GM12878 (cell line): ENCODE measurements around the gene ZNF878. TPM values are rescaled to one million over a fixed set of nuclear protein-coding genes. Genes with fewer than 3 reads are reported as not detected.

Source experiments
- BACH1 ChIP-seq: fragments of 450-650 bp; IDR thresholded peaks from 2 replicates; pipeline ENCODE4 v1.6.1; 2017; ENCODE audit warnings: mild to moderate bottlenecking, borderline replicate concordance
- BCLAF1 ChIP-seq: fragments of 450-650 bp; IDR thresholded peaks from 2 replicates; pipeline ENCODE4 v1.6.1; 2017; ENCODE audit warnings: antibody characterized with exemption, mild to moderate bottlenecking, moderate library complexity
- BHLHE40 ChIP-seq, 2 experiments: fragments of 450-650 bp in 1 of 2; IDR thresholded peaks; 2 replicates each; pipeline ENCODE4 v1.6.1; 2011 to 2017; ENCODE audit warnings: low read depth in 2 of 2, borderline replicate concordance in 1 of 2, improper control_type of control experiment in 1 of 2, low read length in 1 of 2, mild to moderate bottlenecking in 1 of 2
- CBX3 ChIP-seq: fragments of 200-600 bp; sonication (generic); IDR thresholded peaks from 2 replicates; pipeline ENCODE4 v1.6.1; 2016; ENCODE audit warnings: low read depth, borderline replicate concordance
- CTCF ChIP-seq, 3 experiments: IDR thresholded peaks in 2 of 3; conservative IDR thresholded peaks in 1 of 3; 2 replicates each; pipeline ENCODE4 v1.5.1; 2011; ENCODE audit warnings: low read depth in 3 of 3, low read length in 3 of 3, mild to moderate bottlenecking in 3 of 3, control low read depth in 2 of 3, moderate library complexity in 2 of 3, inconsistent platforms in 1 of 3, mixed read lengths in 1 of 3; ENCODE audit not compliant: control insufficient read depth in 2 of 3, insufficient read depth in 1 of 3; ENCODE audit errors: extremely low read depth in 1 of 3
- MEF2A ChIP-seq: IDR thresholded peaks from 2 replicates; pipeline ENCODE4 v1.6.1; 2011; ENCODE audit warnings: low read depth, mild to moderate bottlenecking, low read length, moderate library complexity; ENCODE audit not compliant: insufficient read depth
- MTA2 ChIP-seq: fragments of 450-650 bp; IDR thresholded peaks from 2 replicates; pipeline ENCODE4 v1.6.1; 2016; ENCODE audit warnings: low read depth, mild to moderate bottlenecking, moderate library complexity
- PBX3 ChIP-seq: IDR thresholded peaks from 2 replicates; pipeline ENCODE4 v1.6.1; 2011; ENCODE audit warnings: mild to moderate bottlenecking, low read depth, low read length, moderate library complexity; ENCODE audit not compliant: insufficient replicate concordance
- POLR2A ChIP-seq: IDR thresholded peaks from 2 replicates; pipeline ENCODE4 v1.6.1; 2011; ENCODE audit warnings: low read depth, mild to moderate bottlenecking, low read length
- POLR2AphosphoS5 ChIP-seq: IDR thresholded peaks from 2 replicates; pipeline ENCODE4 v1.6.1; 2011; ENCODE audit warnings: mild to moderate bottlenecking, low read length, inconsistent platforms
- RAD51 ChIP-seq: fragments of 450-650 bp; IDR thresholded peaks from 2 replicates; pipeline ENCODE4 v1.6.1; 2016; ENCODE audit warnings: moderate library complexity, mild to moderate bottlenecking, inconsistent platforms
- RBBP5 ChIP-seq: fragments of 200-600 bp; sonication (generic); conservative IDR thresholded peaks from 2 replicates; pipeline ENCODE4 v1.6.1; 2016
- SP1 ChIP-seq: IDR thresholded peaks from one replicate; pipeline ENCODE4 v1.6.1; 2011; ENCODE audit warnings: low read depth, low read length
- SREBF2 ChIP-seq: IDR thresholded peaks from 2 replicates; pipeline ENCODE4 v1.6.1; 2012; ENCODE audit warnings: mild to moderate bottlenecking, low read length
- TAF1 ChIP-seq: IDR thresholded peaks from 2 replicates; pipeline ENCODE4 v1.6.1; 2011; ENCODE audit warnings: mild to moderate bottlenecking, low read depth, low read length, borderline replicate concordance
- TCF12 ChIP-seq: IDR thresholded peaks from 2 replicates; pipeline ENCODE4 v1.6.1; 2011; ENCODE audit warnings: low read depth, mild to moderate bottlenecking, low read length
- TCF3 ChIP-seq: IDR thresholded peaks from 2 replicates; pipeline ENCODE4 v1.6.1; 2012; ENCODE audit warnings: low read depth, mild to moderate bottlenecking, low read length, borderline replicate concordance; ENCODE audit not compliant: insufficient read depth
- YY1 ChIP-seq: IDR thresholded peaks from 2 replicates; pipeline ENCODE4 v1.6.1; 2011; ENCODE audit warnings: low read depth, mild to moderate bottlenecking, low read length
- polyA plus RNA-seq, 11 experiments: library from polyadenylated mRNA; depleted of rRNA in 4 of 11; unstranded in 6 of 11; stranded (reverse) in 5 of 11; fragments of >200 nt; fragmentation: Nextera tagmentation in 4 of 11; fragmentation: Illumina TruSeq in 1 of 11; extraction: Ambion mirVana in 4 of 11; extraction: Trizol in 1 of 11; gene quantifications; 1 replicate in 1 of 11; 2 replicates in 10 of 11; pipeline versions ENCODE4 v1.2.1 to v1.2.3, GENCODE V29; 2011 to 2016; ENCODE audit warnings: inconsistent platforms in 2 of 11, missing spikeins in 2 of 11, low read depth in 1 of 11
- total RNA-seq, 4 experiments: library from RNA; depleted of rRNA in 3 of 4; stranded (reverse); fragments of >200 nt in 3 of 4; fragmentation: Illumina TruSeq in 1 of 4; extraction: Trizol in 1 of 4; gene quantifications; 2 replicates each; pipeline versions ENCODE4 v1.2.1 to v1.2.3, GENCODE V29; 2013 to 2021
- TF ChIP-seq, protein P1 (sequence below): IDR thresholded peaks from 2 replicates; pipeline ENCODE4 v1.6.1; 2011; ENCODE audit warnings: borderline replicate concordance, low read depth, mild to moderate bottlenecking, moderate library complexity, mixed read lengths, low read length; ENCODE audit not compliant: insufficient read depth; ENCODE audit errors: extremely low read length
- TF ChIP-seq, protein P2 (sequence below): fragments of 450-650 bp; IDR thresholded peaks from 2 replicates; pipeline ENCODE4 v1.6.1; 2017; ENCODE audit warnings: mild to moderate bottlenecking, low read depth, inconsistent platforms; ENCODE audit not compliant: poor library complexity, severe bottlenecking

ZNF878 gene
- total and polyA plus RNA-seq, 10 of the 15 experiments (the other 5 are each of a cell fraction or from before 2014, with no cell fraction given) = 0.24 to 1.3 (median 0.71) TPM

- TF ChIP-seq, protein P1, sequence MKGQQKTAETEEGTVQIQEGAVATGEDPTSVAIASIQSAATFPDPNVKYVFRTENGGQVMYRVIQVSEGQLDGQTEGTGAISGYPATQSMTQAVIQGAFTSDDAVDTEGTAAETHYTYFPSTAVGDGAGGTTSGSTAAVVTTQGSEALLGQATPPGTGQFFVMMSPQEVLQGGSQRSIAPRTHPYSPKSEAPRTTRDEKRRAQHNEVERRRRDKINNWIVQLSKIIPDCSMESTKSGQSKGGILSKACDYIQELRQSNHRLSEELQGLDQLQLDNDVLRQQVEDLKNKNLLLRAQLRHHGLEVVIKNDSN = peak; percentile 35
- TF ChIP-seq TCF12 (no peak), YY1 (peak; percentile 55; the same call in 1 of the 2 replicates), CBX3 (no peak), POLR2AphosphoS5 (peak; percentile 89), PBX3 (peak; percentile 94), MEF2A (no peak), SP1 (peak; percentile 52), RBBP5 (no peak), POLR2A (peak; percentile 97), TAF1 (peak; percentile 69; the same call in 1 of the 2 replicates), RAD51 (no peak), BHLHE40 (IDR thresholded peaks at IDR 0.05; ENCODE audit: borderline replicate concordance in 1 of 2, low read depth in 2 of 2, low read length in 1 of 2) (no peak), MTA2 (no peak), SREBF2 (no peak), TCF3 (peak; percentile 56; the same call in 1 of the 2 replicates), BCLAF1 (no peak), CTCF (IDR thresholded peaks at IDR 0.05 in 2 of 3, conservative IDR thresholded peaks at IDR 0.05 in 1 of 3; ENCODE audit: control insufficient read depth in 2 of 3, extremely low read depth in 1 of 3, insufficient read depth in 1 of 3, low read depth in 3 of 3, low read length in 3 of 3) (no peak), BACH1 (0 out of 2 replicates have a peak, but pooled peaks have one; percentile 36)
- TF ChIP-seq, protein P2, sequence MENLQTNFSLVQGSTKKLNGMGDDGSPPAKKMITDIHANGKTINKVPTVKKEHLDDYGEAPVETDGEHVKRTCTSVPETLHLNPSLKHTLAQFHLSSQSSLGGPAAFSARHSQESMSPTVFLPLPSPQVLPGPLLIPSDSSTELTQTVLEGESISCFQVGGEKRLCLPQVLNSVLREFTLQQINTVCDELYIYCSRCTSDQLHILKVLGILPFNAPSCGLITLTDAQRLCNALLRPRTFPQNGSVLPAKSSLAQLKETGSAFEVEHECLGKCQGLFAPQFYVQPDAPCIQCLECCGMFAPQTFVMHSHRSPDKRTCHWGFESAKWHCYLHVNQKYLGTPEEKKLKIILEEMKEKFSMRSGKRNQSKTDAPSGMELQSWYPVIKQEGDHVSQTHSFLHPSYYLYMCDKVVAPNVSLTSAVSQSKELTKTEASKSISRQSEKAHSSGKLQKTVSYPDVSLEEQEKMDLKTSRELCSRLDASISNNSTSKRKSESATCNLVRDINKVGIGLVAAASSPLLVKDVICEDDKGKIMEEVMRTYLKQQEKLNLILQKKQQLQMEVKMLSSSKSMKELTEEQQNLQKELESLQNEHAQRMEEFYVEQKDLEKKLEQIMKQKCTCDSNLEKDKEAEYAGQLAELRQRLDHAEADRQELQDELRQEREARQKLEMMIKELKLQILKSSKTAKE = no peak
Measured at GRCh38 chr19:12064590-12065538, 12.1 kb upstream of the ZNF878 start, which contains the start of gene ZNF844 (continued).
